ENCODE data around the gene NMT2. TPM values are rescaled to one million over a fixed set of nuclear protein-coding genes. Genes with fewer than 3 reads are reported as not detected.

NMT2 gene
- polyA plus RNA-seq, 2 of the 4 experiments (the other 2 are of a cell fraction): 14.7 to 19.6 TPM

DNA sequence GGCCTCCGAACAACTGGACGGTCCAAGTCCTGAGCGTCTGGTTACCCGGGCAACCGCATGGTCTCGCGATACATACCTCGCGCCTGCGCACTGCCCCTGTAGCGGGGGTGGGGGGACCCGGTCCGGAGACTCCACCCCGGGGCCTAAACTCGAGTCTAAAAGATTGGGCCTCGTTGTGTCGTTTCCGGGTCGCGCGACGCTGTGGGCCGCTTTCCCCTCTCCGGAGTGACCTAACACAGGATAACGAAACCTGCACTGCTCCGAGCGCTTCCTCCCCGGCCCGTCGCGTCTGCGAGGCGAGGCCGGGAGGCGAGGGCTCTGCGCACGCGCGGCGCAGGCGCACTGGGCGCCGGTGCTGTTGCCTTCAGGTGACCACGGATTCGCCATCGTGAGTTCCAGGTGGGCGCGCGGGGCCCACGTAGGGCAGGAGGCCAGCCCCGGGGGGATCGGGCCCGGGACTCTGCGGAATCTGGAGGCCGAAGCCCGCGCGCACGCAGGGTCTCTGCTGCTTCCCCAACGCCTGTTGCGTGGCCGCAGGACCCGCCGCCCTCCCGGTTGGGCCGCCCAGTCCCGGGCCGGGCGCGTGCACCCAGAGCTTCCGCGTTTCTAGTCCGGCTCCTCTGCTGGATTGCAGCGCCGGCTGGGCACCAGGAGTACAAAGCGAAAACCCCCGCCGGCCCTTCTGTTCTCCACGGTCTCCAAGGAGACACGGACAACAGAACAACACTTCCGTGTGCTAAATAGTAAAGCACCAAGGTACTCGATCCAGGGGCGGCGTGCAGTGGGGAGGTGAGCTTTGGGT lies 71.3 kb downstream of the NMT2 start, which contains the start of gene RPP38 (continued):
- TF ChIP-seq HES2 (IDR thresholded peaks at IDR 0.05) (no peak), TP53 (CRISPR knock-in tag; IDR thresholded peaks at IDR 0.05) (no peak), NFE2L2 (conservative IDR thresholded peaks at IDR 0.05; ENCODE audit: low read length) (no peak), EHMT2 (IDR thresholded peaks at IDR 0.05; ENCODE audit: low read depth) (no peak), CHD2 (IDR thresholded peaks at IDR 0.05; ENCODE audit: low read length, partially characterized antibody) (peak; percentile 85), ESRRA (IDR thresholded peaks at IDR 0.05; ENCODE audit: borderline replicate concordance, low read length) (no peak), EP300 (IDR thresholded peaks at IDR 0.05) (no peak), ZSCAN20 (CRISPR knock-in tag; IDR thresholded peaks at IDR 0.05) (no peak), HEYL (CRISPR knock-in tag; IDR thresholded peaks at IDR 0.05) (no peak), RCOR1 (IDR thresholded peaks at IDR 0.05; ENCODE audit: low read depth, low read length) (no peak), ZFP36 (IDR thresholded peaks at IDR 0.05; ENCODE audit: borderline replicate concordance, partially characterized antibody) (no peak), GATA3 (IDR thresholded peaks at IDR 0.05; ENCODE audit: borderline replicate concordance) (0 out of 2 replicates have a peak, but pooled peaks have one; percentile 3), MAFK (IDR thresholded peaks at IDR 0.05; ENCODE audit: partially characterized antibody) (no peak), FOXS1 (CRISPR knock-in tag; IDR thresholded peaks at IDR 0.05) (no peak), ZNF302 (CRISPR knock-in tag; IDR thresholded peaks at IDR 0.05) (no peak), ATOH8 (CRISPR knock-in tag; IDR thresholded peaks at IDR 0.05; ENCODE audit: low read depth) (no peak), TFCP2L1 (CRISPR knock-in tag; IDR thresholded peaks at IDR 0.05) (no peak; the same call in 1 of the 2 replicates), RARB (CRISPR knock-in tag; IDR thresholded peaks at IDR 0.05) (no peak), RNF2 (IDR thresholded peaks at IDR 0.05; ENCODE audit: borderline replicate concordance, low read depth) (no peak), POLR2AphosphoS2 (conservative IDR thresholded peaks at IDR 0.05; ENCODE audit: low read length) (no peak), KDM1A (IDR thresholded peaks at IDR 0.05; ENCODE audit: low read depth) (no peak), SREBF2 (IDR thresholded peaks at IDR 0.05) (no peak), EHF (CRISPR knock-in tag; IDR thresholded peaks at IDR 0.05) (no peak), MYC (IDR thresholded peaks at IDR 0.05; ENCODE audit: borderline replicate concordance, low read length) (0 out of 2 replicates have a peak, but pooled peaks have one; percentile 10)
- TF ChIP-seq, protein P1, sequence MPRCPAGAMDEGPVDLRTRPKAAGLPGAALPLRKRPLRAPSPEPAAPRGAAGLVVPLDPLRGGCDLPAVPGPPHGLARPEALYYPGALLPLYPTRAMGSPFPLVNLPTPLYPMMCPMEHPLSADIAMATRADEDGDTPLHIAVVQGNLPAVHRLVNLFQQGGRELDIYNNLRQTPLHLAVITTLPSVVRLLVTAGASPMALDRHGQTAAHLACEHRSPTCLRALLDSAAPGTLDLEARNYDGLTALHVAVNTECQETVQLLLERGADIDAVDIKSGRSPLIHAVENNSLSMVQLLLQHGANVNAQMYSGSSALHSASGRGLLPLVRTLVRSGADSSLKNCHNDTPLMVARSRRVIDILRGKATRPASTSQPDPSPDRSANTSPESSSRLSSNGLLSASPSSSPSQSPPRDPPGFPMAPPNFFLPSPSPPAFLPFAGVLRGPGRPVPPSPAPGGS (IDR thresholded peaks at IDR 0.05): peak; percentile 92
- TF ChIP-seq, protein P2, sequence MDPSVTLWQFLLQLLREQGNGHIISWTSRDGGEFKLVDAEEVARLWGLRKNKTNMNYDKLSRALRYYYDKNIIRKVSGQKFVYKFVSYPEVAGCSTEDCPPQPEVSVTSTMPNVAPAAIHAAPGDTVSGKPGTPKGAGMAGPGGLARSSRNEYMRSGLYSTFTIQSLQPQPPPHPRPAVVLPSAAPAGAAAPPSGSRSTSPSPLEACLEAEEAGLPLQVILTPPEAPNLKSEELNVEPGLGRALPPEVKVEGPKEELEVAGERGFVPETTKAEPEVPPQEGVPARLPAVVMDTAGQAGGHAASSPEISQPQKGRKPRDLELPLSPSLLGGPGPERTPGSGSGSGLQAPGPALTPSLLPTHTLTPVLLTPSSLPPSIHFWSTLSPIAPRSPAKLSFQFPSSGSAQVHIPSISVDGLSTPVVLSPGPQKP (IDR thresholded peaks at IDR 0.05; ENCODE audit: low read depth, low read length): no peak
- TF ChIP-seq, protein P3, sequence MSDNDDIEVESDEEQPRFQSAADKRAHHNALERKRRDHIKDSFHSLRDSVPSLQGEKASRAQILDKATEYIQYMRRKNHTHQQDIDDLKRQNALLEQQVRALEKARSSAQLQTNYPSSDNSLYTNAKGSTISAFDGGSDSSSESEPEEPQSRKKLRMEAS (IDR thresholded peaks at IDR 0.05): peak; percentile 90; the same call in 1 of the 2 replicates
